ENCODE data around the gene B4GALNT1. TPM values are rescaled to one million over a fixed set of nuclear protein-coding genes. Genes with fewer than 3 reads are reported as not detected.

Gene B4GALNT1
- total and polyA plus RNA-seq, 12 donors, result 2.0 to 9.3 (median 5.4) TPM

GRCh38 chr12:57622293-57623245 is 10.4 kb downstream of the B4GALNT1 start:
- ATAC-seq, result no peak

GRCh38 chr12:57621497-57622292 is 11.3 kb downstream of the B4GALNT1 start:
- intact Hi-C loops (cut with DNase I), result loop anchor here (1.0 to 10.0 kb wide), 5 partner anchors 38 to 167 kb away; partner anchors contain the start of genes GLI1 (in 1 of the 10) and INHBE (in 1 of the 10)
- H3K4me3 ChIP-seq, result peak overlapping the region; percentile 4 to 60 (median 52)

More at GRCh38 chr12:57622293-57623245, 10.4 kb downstream of the B4GALNT1 start:
- intact Hi-C loops (cut with DNase I), result loop anchor here in 6 of 10 donors (1.0 to 10.0 kb wide), 5 partner anchors 39 to 168 kb away; partner anchors contain the start of genes GLI1 (in 1 of the 6) and INHBE (in 1 of the 6)
- Histone ChIP-seq H3K4me1 (peaks cover 9 to 53% (median 25%) of the 10 kb centered on the region in 9 donors), H3K4me3 (no peak overlapping the region), H3K9me3 (no peaks in the 10 kb centered on the region), H3K27me3 (peaks cover 11 to 96% (median 76%) of the 10 kb centered on the region in 7 donors), H3K27ac (no peak overlapping the region), H3K36me3 (peaks cover 0 to 10% (median 0%) of the 10 kb centered on the region in 9 donors)
- TF ChIP-seq, protein P1, sequence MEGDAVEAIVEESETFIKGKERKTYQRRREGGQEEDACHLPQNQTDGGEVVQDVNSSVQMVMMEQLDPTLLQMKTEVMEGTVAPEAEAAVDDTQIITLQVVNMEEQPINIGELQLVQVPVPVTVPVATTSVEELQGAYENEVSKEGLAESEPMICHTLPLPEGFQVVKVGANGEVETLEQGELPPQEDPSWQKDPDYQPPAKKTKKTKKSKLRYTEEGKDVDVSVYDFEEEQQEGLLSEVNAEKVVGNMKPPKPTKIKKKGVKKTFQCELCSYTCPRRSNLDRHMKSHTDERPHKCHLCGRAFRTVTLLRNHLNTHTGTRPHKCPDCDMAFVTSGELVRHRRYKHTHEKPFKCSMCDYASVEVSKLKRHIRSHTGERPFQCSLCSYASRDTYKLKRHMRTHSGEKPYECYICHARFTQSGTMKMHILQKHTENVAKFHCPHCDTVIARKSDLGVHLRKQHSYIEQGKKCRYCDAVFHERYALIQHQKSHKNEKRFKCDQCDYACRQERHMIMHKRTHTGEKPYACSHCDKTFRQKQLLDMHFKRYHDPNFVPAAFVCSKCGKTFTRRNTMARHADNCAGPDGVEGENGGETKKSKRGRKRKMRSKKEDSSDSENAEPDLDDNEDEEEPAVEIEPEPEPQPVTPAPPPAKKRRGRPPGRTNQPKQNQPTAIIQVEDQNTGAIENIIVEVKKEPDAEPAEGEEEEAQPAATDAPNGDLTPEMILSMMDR (IDR thresholded peaks at IDR 0.05), result no peak
- 91 to 93% methylated on average over 9 of the region's 9 CpGs for WGBS, 2 donors
- DNase-seq, result no peak

GRCh38 chr12:57620936-57621496 is 12.0 kb downstream of the B4GALNT1 start:
- 6 to 10% methylated on average over 42 of the region's 42 CpGs for WGBS, 2 donors
- TF ChIP-seq, protein P1 (IDR thresholded peaks at IDR 0.05), result no peak
- DNase-seq, result peak in 1 of 2 donors; percentile 38
- H3K27ac ChIP-seq, result peak overlapping the region in 3 of 10 donors; percentile 2 to 31 (median 11)
- peak overlapping the region; percentile 4 to 60 (median 52) for H3K4me3 ChIP-seq
- intact Hi-C loops (cut with DNase I), result loop anchor here in 7 of 10 donors (1.0 to 10.0 kb wide), 5 partner anchors 38 to 166 kb away; partner anchors contain the start of genes GLI1 (in 1 of the 7) and INHBE (in 1 of the 7)
- H3K9me3 ChIP-seq, result no peaks in the 10 kb centered on the region
- peak in 7 of 8 donors; percentile 7 to 24 (median 14) for ATAC-seq
- peaks cover 11 to 96% (median 60%) of the 10 kb centered on the region in 7 donors for H3K27me3 ChIP-seq
- H3K36me3 ChIP-seq, result peaks cover 0 to 18% (median 0%) of the 10 kb centered on the region in 9 donors
- peaks cover 9 to 51% (median 24%) of the 10 kb centered on the region in 9 donors for H3K4me1 ChIP-seq

More at GRCh38 chr12:57621497-57622292, 11.3 kb downstream of the B4GALNT1 start:
- peak overlapping the region in 2 of 10 donors; percentile 11 to 31 for H3K27ac ChIP-seq
- DNase-seq (peak; percentile 61 to 75), ATAC-seq (peak; percentile 64 to 79 (median 72))
- H3K9me3 ChIP-seq, result no peaks in the 10 kb centered on the region
- 2% methylated on average over 49 of the region's 49 CpGs for WGBS, 2 donors
- TF ChIP-seq, protein P1 (IDR thresholded peaks at IDR 0.05), result peak; percentile 88 to 98 (median 95)
- H3K4me1 ChIP-seq, result peaks cover 9 to 50% (median 21%) of the 10 kb centered on the region in 9 donors
- H3K36me3 ChIP-seq, result peaks cover 0 to 12% (median 0%) of the 10 kb centered on the region in 9 donors
- H3K27me3 ChIP-seq, result peaks cover 11 to 96% (median 67%) of the 10 kb centered on the region in 7 donors
